ENCODE results near the gene CDH20. TPM values are rescaled to one million over a fixed set of nuclear protein-coding genes. Genes with fewer than 3 reads are reported as not detected.
A peak's percentile ranks its signal among the peaks of the same experiment; 100 is the strongest.

Gene CDH20
- total RNA-seq, 2 donors from 2014 or later, result not detected

- peak; percentile 86 for ATAC-seq
- no peak for DNase-seq
- intact Hi-C loops (cut with DNase I, micrococcal nuclease), result loop anchor here in 1 of 2 donors (5.0 kb wide), 1 partner anchor 581 kb away; no protein-coding TSS in a partner anchor
Observed at GRCh38 chr18:61551586-61551985, 218.4 kb downstream of the CDH20 start.

- intact Hi-C loops (cut with DNase I, micrococcal nuclease), result loop anchor here in 1 of 2 donors (5.0 kb wide), 1 partner anchor 579 kb away; no protein-coding TSS in a partner anchor
- no peak for ATAC-seq
- DNase-seq, result no peak
Observed at GRCh38 chr18:61553045-61553659, 219.9 kb downstream of the CDH20 start.

GRCh38 chr18:61554117-61554776, 221.0 kb downstream of the CDH20 start:
- intact Hi-C loops (cut with DNase I, micrococcal nuclease), result loop anchor here in 1 of 2 donors (5.0 kb wide), 1 partner anchor 578 kb away; no protein-coding TSS in a partner anchor
- ATAC-seq (peak; percentile 30), DNase-seq (no peak)

GRCh38 chr18:61554946-61555361, 221.7 kb downstream of the CDH20 start:
- intact Hi-C loops (cut with DNase I, micrococcal nuclease), result loop anchor here in 1 of 2 donors (5.0 kb wide), 1 partner anchor 577 kb away; no protein-coding TSS in a partner anchor
- DNase-seq (no peak), ATAC-seq (no peak)

GRCh38 chr18:61556316-61556715, 223.1 kb downstream of the CDH20 start:
- intact Hi-C loops (cut with DNase I, micrococcal nuclease), result no loop called here
- no peak for DNase-seq
- no peak for ATAC-seq

- no peak for ATAC-seq
- intact Hi-C loops (cut with DNase I, micrococcal nuclease), result no loop called here
- no peak for DNase-seq
Observed at GRCh38 chr18:61556862-61557261, 223.6 kb downstream of the CDH20 start.

- ATAC-seq (no peak), DNase-seq (no peak)
- intact Hi-C loops (cut with DNase I, micrococcal nuclease), result no loop called here
Observed at GRCh38 chr18:61569176-61569892, 236.1 kb downstream of the CDH20 start.

- no peak for ATAC-seq
- intact Hi-C loops (cut with DNase I, micrococcal nuclease), result no loop called here
- DNase-seq, result no peak
Observed at GRCh38 chr18:61570070-61570469, 236.8 kb downstream of the CDH20 start.

- intact Hi-C loops (cut with DNase I, micrococcal nuclease), result no loop called here
- ATAC-seq (no peak), DNase-seq (no peak)
Observed at GRCh38 chr18:61572084-61572655, 238.9 kb downstream of the CDH20 start.

GRCh38 chr18:61572871-61573270, 239.6 kb downstream of the CDH20 start:
- no peak for DNase-seq
- ATAC-seq, result peak; percentile 37
- intact Hi-C loops (cut with DNase I, micrococcal nuclease), result no loop called here

- DNase-seq, result no peak
- no peak for ATAC-seq
- intact Hi-C loops (cut with DNase I, micrococcal nuclease), result no loop called here
Observed at GRCh38 chr18:61574665-61575064, 241.4 kb downstream of the CDH20 start.

- DNase-seq, result no peak
- intact Hi-C loops (cut with DNase I, micrococcal nuclease), result no loop called here
- ATAC-seq, result no peak
Observed at GRCh38 chr18:61575419-61575818, 242.2 kb downstream of the CDH20 start.

GRCh38 chr18:61578846-61579245, 245.6 kb downstream of the CDH20 start:
- DNase-seq (no peak), ATAC-seq (no peak)
- intact Hi-C loops (cut with DNase I, micrococcal nuclease), result no loop called here

- DNase-seq (no peak), ATAC-seq (no peak)
- intact Hi-C loops (cut with DNase I, micrococcal nuclease), result no loop called here
Observed at GRCh38 chr18:61579581-61579980, 246.4 kb downstream of the CDH20 start.

GRCh38 chr18:61580046-61580445, 246.8 kb downstream of the CDH20 start:
- ATAC-seq (no peak), DNase-seq (no peak)
- intact Hi-C loops (cut with DNase I, micrococcal nuclease), result loop anchor here in 1 of 2 donors (5.0 kb wide), 1 partner anchor 552 kb away; no protein-coding TSS in a partner anchor

- intact Hi-C loops (cut with DNase I, micrococcal nuclease), result loop anchor here in 1 of 2 donors (5.0 kb wide), 1 partner anchor 551 kb away; no protein-coding TSS in a partner anchor
- DNase-seq (peak; percentile 64 to 84), ATAC-seq (peak; percentile 93)
Observed at GRCh38 chr18:61581578-61582201, 248.5 kb downstream of the CDH20 start.

- no peak for DNase-seq
Observed at GRCh38 chr18:61582202-61582710, 249.0 kb downstream of the CDH20 start.

GRCh38 chr18:61583548-61583947, 250.3 kb downstream of the CDH20 start:
- intact Hi-C loops (cut with DNase I, micrococcal nuclease), result loop anchor here in 1 of 2 donors (5.0 kb wide), 1 partner anchor 549 kb away; no protein-coding TSS in a partner anchor
- peak; percentile 40 for ATAC-seq
- DNase-seq, result no peak

More at GRCh38 chr18:61582202-61582710, 249.0 kb downstream of the CDH20 start:
- intact Hi-C loops (cut with DNase I, micrococcal nuclease), result loop anchor here in 1 of 2 donors (5.0 kb wide), 1 partner anchor 550 kb away; no protein-coding TSS in a partner anchor
- peak; percentile 56 for ATAC-seq

Measured in left colon (tissue), 2 donors.